HG02970 (cell line): ENCODE measurements around the gene ABL1.
"Not testable (repeated sequence)": the region's sequence is repeated elsewhere in the genome, so short reads cannot be mapped to it uniquely, and the experiment has no call there.

Experiments used
- ATAC-seq: cut with Tn5 transposase; IDR thresholded peaks from one replicate; pipeline ENCODE4 v1.9.1; 2021; ENCODE audit warnings: mild to moderate bottlenecking, moderate library complexity, moderate number of reproducible peaks; ENCODE audit not compliant: unreplicated experiment, low FRiP score

ABL1 gene

DNA sequence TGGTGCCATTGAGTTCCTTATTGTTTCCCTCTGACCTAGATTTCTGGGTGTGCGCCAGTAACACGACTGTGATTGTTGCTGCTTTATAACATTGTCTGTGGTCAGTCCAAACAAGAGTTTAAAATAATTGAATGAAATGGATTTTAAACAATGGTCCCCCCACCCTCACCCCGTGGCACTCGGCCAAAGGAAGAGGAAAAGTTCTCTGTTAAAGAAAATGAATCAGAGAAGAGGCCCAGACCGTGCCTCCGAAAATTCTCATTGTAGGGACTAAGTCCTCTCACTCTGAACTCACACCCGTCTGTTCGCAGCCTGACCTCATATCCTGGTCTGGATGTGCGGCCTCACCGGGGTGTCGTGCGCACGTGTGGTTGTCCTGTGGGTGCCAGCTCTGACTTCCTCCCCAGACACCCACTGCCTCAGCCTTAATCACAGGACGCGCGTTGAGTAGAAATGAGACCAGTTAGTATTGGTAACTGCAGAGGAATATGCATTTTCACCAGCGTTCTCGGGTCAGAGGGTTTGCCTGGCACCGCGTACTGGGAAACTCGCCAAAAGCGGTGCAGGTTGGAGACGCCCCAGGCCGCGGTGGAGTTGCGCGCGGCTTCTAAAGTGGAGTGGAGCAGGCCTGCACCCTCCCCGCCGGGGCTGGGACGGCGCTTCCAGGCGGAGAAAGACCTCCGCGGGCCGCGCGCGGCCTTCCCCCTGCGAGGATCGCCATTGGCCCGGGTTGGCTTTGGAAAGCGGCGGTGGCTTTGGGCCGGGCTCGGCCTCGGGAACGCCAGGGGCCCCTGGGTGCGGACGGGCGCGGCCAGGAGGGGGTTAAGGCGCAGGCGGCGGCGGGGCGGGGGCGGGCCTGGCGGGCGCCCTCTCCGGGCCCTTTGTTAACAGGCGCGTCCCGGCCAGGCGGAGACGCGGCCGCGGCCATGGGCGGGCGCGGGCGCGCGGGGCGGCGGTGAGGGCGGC is at the start of gene ABL1:
Gene ABL1, plus strand, starts transcription at position 884 of the 966 bp plus-strand sequence. CDS start 193 bp downstream, outside the sequence.
- ATAC-seq, result no peak

DNA sequence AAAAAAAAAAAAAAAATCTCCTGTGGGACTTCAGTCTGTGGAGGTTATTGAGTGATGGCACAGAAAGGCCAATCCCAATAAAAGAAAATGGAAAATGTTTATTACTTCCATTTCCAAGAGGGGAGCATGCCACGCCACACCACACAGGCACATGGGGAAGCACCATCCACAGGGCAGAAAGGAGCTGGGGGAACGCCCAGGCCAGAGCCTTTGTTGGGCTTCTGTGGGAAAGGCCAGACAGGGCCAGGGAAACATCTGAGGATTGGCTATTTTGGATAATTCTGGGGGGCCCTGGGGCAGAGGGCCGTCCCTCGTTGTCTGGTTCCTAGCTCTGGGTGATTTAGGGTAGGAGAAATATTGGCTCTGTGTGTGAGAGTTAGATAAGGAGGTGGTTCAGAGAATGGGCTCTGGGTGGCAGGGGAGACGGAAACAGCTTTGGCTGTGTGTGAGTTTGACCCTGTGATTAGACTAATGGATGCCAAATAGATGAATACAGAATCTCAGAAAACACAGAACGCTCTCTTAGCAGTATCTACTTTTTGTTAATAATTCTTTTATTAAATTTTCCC is 49.0 kb upstream of the ABL1 start:
- no peak for ATAC-seq

DNA sequence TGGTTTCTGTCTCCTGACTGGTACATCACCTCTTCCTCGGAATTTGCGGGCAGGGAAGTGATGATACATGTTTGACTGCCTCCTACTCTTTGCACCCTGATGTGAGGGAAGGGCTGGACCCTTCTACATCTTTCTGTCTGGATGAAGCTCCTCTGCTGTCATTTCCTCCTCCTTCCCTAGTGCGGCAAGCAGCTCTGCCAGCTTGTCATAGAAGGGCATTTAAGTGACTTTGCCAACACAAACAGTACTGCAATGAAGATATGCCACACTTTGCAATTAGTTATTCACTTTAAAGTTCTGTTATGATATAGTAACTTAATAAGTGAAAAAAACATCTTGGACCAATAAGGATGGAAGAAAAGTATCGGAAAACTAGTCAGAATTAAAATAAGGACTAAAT is 48.5 kb upstream of the ABL1 start:
- no peak for ATAC-seq

DNA sequence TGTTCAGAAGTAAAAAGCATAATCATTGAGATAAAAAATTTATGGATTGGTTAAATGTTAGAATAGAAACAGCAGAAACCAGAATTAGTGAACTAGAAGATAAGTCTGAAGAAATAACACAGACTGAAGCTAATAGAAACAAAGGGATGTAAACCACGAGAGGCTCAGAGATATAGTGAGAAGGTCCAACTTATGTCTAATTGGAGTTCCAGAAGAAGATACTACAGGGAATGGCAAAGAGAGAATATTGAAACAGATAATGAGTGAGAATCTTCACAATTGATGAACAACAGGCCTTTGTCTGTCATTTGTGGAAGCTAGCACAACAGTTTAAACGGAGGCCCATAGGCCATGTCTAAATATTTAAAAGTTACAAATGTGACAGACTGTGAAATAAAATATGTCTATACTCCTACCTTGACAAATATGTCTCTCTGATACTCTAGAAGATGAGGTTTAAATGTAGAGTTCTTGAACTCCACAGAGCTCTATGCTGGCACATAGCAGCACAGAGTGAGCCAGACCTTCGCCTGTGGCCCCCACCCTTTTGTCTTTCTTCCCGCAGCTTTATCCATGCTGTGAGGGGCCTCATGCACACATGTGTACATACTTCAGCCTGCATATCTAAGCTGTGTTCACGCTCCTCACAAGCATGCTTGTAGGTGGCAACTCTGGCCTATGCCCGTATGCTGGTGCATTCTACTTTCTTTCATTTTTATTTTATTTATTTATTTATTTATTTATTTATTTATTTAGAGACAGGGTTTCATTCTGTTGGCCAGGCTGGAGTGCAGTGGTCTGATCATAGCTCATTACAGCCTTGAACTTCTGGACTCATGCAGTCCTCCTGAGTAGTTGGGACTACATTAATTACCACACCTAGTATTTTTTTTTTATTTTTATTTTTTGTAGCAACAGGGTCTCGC is 45.0 kb upstream of the ABL1 start:
- no peak for ATAC-seq

DNA sequence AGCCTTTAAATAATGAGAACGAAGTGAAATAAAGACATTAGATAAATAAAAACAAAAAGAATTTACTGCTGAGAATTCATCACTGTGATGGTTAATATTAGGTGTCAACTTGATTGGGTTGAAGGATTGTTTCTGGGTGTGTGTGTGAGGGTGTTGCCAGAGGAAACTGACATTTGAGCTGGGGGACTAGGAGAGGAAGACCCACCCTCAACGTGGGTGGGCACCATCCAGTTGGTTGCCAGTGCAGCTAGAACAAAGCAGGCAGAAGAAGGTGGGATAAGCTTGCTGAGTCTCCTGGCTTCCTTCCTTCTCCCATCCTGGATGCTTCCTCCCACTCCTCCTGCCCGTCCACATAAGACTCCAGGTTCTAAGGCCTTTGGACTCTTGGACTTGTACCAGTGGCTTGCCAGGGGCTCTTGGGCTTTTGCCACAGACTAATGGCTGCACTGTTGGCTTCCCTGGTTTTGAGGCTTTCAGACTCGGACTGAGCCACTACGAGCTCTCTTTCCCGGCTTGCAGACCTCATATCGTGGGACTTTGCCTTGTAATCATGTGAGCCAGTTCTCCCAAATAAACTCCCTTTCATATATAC is 43.7 kb upstream of the ABL1 start:
- no peak for ATAC-seq

DNA sequence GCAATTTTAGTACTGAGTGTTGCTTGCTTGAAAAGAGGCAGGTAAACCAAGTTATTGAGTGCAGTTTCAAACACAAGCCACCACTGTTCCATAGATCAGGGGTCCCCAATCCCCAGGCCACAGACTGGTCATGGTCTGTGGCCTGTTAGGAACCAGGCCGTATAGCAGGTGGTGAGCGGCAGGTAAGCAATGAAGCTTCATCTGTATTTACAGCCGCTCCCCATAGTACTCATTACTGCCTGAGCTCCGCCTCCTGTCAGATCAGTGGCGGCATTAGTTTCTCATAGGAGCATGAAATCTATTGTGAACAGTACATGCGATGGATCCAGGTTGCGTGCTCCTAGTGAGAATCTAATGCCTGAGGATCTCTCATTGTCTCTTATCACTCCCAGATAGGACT is 41.5 kb upstream of the ABL1 start:
- ATAC-seq, result no peak

DNA sequence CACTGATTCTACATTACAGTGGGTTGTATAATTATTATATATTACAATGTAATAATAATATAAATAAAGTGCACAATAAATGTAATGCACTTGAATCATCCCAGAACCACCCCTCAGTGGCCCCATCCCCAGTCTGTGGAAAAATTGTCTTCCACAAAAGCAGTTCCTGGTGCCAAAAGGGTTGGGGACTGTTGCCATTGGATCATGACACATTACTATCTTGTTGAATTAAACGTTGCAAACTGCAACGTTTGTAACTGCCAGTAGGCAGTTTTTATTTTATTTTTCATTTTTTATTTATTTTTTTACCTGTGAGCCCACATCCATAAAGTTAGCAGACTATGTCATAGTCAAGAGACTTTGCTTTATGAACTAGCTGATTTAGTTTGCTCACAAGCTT is 41.0 kb upstream of the ABL1 start:
- not testable (repeated sequence) for ATAC-seq

DNA sequence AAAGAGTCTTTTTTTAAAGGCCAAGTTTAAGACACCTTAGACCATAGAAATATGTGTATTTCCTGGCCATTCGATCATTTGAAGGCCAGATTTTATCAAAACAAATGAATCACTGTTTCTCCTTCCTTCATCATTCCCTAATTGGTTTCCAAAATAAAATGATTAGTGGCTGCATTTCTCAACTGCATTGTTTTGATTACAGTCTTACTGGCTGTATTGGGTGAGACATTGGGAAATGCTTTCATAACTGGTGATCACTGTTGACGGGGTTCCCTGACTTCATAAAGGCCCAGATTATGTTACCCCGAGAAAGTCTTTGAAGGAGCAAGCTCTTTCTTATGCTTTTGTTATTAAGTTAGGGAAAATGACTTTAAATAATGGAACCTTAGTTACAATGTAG is 40.6 kb upstream of the ABL1 start:
- ATAC-seq, result not testable (repeated sequence)

DNA sequence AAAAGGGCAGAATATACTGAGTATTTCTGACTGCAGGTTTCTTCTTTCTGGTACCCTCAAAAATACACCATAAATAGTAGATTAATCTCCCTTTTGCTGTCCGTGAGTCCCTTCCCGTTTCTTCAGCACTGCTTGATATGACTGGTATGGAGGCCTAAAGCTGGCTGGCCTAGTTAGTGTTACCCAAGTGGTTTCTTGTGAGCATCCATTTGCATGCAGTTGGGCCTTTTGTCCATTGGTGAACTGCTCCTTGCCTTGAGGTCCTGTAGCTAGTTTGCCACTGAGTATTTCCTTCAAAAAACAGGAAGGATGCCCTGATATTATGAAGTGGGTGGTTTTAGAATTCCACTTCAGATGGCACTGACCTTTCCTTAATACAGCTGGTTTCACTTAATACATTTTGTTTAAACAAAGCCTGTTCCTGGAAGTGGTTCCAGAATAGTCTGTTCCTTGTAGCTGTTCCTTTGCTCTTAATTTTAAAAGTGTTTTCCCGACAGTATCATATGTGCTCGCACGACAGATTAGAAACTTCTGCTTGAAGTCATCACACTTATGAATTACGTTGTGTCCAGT is 40.0 kb upstream of the ABL1 start:
- ATAC-seq, result no peak

DNA sequence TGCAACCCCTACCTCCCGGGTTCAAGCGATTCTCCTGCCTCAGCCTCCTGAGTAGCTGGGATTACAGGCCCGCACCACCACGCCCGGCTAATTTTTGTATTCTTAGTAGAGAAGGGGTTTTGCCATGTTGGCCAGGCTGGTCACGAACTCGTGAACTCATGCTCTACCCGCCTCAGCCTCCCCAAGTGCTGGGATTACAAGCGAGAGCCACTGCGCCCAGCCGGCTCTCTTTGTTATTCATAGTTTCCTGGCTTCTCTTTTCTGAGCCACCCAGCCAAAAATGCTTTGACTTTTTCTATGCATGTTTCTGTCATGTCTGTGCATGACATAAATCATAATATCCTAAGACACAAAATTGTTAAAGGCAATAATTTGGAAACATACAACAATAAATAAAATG is 31.9 kb upstream of the ABL1 start:
- not testable (repeated sequence) for ATAC-seq

DNA sequence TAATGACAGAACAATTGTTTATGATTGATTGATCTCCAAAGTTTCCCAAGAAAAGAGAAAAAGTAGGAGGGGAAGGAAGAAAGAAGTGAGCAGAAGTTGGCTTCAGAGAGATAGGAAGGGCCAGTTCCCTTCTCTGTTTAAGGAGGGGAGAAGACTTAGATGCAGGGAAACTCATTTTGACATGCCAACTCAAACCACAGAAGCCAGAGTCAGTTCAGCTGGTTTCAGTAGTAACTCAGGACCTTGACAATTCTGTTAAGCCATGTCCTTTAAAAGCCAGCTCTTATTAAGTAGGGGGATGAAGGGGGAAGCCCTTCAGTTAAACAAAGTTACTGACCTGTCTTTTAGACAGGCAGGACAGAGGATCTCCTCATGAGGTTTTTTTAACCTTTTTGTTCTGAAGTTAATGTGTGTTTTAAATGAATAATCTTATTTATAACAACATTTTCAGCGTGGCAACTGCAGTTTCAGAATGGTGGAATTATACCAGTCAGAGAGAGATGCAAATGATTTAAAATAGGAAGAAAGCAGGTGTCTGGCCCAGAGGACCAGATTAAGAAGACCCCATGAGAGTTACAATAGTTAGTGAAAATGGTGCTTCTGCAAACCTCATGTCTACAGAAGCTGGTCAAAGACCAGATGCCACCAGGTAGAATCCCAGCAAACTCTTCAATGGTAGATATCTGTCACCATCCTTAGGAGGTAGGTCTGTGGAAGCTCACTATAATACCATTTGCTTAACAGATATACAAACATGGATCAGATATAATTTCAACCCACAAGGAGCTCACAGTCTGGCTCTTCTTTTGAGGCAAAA is 29.3 kb upstream of the ABL1 start:
- no peak for ATAC-seq

DNA sequence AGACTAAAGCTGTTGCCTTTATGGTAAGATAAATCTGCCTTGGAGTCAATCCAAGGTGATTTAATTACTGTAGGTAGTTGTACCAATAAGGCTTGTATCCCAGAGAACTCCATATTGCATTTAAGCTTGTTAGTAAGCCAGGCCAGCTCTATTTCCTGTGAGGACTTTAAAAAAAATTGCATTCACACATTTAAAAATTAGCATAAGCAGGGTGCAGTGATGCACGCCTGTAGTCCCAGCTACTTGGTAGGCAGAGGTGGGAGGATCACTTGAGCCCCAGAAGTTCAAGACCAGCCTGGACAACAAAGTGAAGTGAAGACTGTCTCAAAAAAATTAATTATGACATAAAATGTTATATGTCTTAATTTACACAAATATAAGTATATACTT is 28.7 kb upstream of the ABL1 start:
- no peak for ATAC-seq

DNA sequence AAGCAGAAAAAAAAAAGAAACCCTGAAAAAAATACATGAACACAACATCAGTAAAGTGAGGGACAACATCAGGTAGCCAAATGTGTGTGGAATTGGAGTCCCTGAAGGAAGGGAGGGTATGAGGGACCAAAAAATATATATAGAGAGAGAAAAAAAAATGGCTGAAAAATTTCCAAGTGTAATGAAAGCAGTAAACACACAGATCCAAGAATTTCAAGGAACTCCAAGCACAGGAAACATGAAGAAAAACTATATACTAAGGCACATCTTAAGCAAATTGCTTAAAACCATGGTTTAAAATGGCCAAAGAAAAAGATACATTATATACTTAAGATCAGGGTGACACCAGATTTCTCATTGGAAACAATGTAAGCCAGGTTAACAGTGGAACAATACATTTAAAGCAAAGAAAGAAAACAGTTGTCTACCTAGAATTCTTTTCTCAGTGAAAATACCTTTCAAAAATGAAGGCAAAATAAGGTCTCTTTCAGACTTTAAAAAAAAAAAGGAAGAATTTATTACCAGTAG is 24.4 kb upstream of the ABL1 start:
- ATAC-seq, result no peak

DNA sequence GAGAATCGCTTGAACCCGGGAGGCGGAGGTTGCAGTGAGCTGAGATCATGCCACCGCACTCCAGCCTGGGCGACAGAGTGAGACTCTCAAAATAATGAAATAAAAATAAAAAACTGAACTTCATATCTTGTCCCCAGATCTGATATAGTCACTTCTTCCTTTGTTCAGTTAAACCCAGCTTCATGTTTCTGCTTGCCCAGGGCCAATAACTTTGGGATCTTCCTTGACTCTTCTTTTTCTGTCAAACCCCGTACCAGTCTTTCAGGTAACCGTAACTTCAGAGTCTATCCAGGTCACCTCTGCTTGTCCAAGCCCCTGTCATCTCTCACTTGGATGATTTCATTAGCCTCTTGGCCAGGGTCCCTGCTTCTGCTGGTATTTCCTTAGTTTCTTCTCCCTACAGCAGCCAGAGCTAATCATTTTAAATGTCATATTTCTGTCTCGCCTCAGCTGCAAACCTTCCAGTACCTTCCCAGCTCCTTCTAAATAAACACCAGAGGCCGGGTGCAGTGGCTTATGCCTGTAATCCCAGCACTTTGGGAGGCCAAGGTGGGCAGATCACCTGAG is 19.7 kb upstream of the ABL1 start:
- no peak for ATAC-seq

DNA sequence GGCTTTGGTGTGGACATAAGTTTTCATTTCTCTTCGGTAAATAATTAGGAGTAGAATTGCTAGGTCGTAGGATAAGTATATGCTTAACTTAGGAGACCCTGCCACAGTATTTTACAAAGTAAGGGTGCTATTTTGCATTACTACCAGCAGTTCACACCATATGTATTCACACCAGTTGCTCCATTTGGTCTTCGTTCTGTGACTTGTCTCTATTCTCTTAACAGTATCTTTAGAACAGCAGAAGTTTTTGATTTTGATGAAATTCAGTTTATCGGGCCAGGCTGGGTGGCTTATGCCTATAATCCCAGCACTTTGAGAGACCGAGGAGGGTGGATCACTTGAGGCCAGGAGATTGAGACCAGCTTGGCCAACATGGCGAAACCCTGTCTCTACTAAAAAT is 17.1 kb upstream of the ABL1 start:
- no peak for ATAC-seq

DNA sequence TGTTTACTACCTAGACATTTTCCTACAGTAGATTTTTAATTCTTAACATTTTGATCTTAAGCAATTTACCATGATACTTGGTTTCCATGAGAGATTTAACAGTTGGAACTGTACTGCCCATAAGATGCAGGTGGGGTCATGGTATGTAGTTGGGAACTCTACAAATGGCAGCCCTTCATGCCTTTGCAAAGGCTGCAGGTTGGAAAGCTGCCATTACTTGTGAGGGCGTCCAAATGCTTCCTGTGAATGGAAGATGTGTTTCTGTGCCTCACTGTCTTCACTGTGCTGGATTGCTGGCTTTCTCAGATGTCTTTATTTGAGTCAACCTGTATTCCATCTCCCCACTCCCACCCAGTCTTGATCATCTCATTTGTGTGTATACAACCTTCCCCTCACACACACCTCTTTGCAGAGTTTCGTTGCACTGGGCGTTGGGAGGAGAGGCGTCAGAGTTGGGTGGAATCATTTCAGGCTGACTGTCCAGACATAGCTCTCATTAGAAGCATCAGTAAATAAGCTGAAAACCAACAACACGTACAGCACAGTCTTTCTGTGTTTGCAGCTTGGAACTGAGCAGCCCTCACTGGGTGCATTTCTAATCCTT is 14.8 kb upstream of the ABL1 start:
- ATAC-seq, result no peak

DNA sequence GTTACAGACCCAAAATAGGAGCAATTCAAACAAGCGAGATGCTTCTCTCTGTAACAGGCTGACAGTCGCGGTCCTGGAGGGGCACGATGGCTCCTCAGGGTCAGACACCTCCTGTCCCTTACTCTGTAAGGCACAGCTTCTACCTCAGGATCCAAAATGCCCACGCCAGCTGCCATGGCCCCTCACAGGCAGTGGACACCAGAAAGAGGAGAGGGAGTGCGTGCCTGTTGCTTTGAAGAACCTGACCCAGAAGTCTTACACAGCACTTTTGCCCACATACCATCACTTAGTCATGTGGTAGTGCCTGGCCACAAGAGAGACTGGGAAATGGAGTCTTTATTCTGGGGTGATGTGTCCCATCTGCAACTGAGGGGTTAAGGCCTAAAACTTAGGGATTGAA is 11.6 kb upstream of the ABL1 start:
- ATAC-seq, result no peak

DNA sequence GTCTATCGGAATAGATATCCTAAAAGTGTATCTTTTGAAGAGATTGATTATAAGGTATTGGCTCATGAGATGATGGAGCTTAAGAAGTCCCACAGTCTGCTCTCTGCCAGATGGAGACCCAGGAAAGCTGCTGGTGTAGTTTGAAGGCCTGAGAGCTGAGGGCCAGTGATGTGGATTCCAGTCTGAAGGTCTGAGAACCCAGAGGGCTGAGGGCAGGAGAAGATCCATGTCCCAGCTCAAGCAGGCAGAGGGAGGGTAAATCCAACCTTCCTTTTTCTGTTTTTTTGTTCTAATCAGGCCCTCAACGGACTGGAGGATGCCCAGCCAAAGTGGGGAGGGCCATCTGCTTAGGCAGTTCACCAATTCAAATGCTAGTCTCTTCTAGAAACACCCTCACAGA is 11.0 kb upstream of the ABL1 start:
- ATAC-seq, result no peak
